Astrocyte of the cerebellum (primary cell): ENCODE measurements around the gene DNAH8.

Experiments used
- DNase-seq: peaks from one replicate; pipeline ENCODE4 v3.0.0-alpha.2; 2011; ENCODE audit warnings: low read depth
- H3K4me3 ChIP-seq: 2 replicates; pipeline ENCODE4 v1.5.1; 2011; ENCODE audit warnings: mild to moderate bottlenecking, low read depth, low read length, moderate library complexity
- CTCF ChIP-seq: IDR thresholded peaks from 2 replicates; pipeline ENCODE4 v1.5.1; 2012; ENCODE audit warnings: low read length, low read depth, moderate library complexity, mild to moderate bottlenecking; ENCODE audit errors: missing control alignments
- in situ Hi-C: cut with HindIII; loops from 2 replicates; pipeline ENCODE4 v1.10.0; 2017; ENCODE audit warnings: low sequenced_read_pairs

DNAH8 gene

GRCh38 chr6:38814761-38815160 is 99.7 kb downstream of the DNAH8 start:
- no peak for TF ChIP-seq CTCF
- no peak overlapping the region for H3K4me3 ChIP-seq
- in situ Hi-C loops: no loop called here
- no peak for DNase-seq

GRCh38 chr6:38815250-38815649 is 100.1 kb downstream of the DNAH8 start:
- no peak for DNase-seq
- no peak for TF ChIP-seq CTCF
- in situ Hi-C loops: no loop called here
- H3K4me3 ChIP-seq: no peak overlapping the region

- TF ChIP-seq CTCF: no peak
- in situ Hi-C loops: no loop called here
- DNase-seq: no peak
- H3K4me3 ChIP-seq: no peak overlapping the region
Observed at GRCh38 chr6:38818691-38819090, 103.6 kb downstream of the DNAH8 start.

GRCh38 chr6:38822963-38823362 is 107.9 kb downstream of the DNAH8 start:
- TF ChIP-seq CTCF: no peak
- DNase-seq: no peak
- in situ Hi-C loops: no loop called here
- no peak overlapping the region for H3K4me3 ChIP-seq

GRCh38 chr6:38824243-38824894 is 109.3 kb downstream of the DNAH8 start:
- TF ChIP-seq CTCF: no peak
- no peak overlapping the region for H3K4me3 ChIP-seq
- in situ Hi-C loops: no loop called here
- no peak for DNase-seq

- no peak overlapping the region for H3K4me3 ChIP-seq
- in situ Hi-C loops: loop anchor here (5.0 kb wide), 1 partner anchor 45 kb away; no protein-coding TSS in a partner anchor
- DNase-seq: no peak
- no peak for TF ChIP-seq CTCF
Observed at GRCh38 chr6:38827024-38827423, 111.9 kb downstream of the DNAH8 start.

GRCh38 chr6:38831865-38832264 is 116.8 kb downstream of the DNAH8 start:
- no peak for TF ChIP-seq CTCF
- in situ Hi-C loops: no loop called here
- no peak overlapping the region for H3K4me3 ChIP-seq
- no peak for DNase-seq
